Muscle of leg (tissue), 11 donors: ENCODE measurements around the gene ARMC9. TPM values are rescaled to one million over a fixed set of nuclear protein-coding genes. Genes with fewer than 3 reads are reported as not detected.
"Not testable (repeated sequence)": the region's sequence is repeated elsewhere in the genome, so short reads cannot be mapped to it uniquely, and the experiment has no call there.

Experiments used
- DNase-seq: peaks from one replicate; pipeline ENCODE4 v3.0.0; 2013
- H3K27ac ChIP-seq: one replicate; pipeline ENCODE4 v1.5.1; 2013; ENCODE audit warnings: mild to moderate bottlenecking, low read length, control low read depth
- H3K27me3 ChIP-seq: one replicate; pipeline ENCODE4 v1.6.1; 2013; ENCODE audit warnings: low read length; ENCODE audit not compliant: control insufficient read depth, insufficient read depth
- H3K36me3 ChIP-seq: one replicate; pipeline ENCODE4 v1.6.1; 2013; ENCODE audit warnings: low read length; ENCODE audit not compliant: control insufficient read depth, insufficient read depth
- H3K4me1 ChIP-seq: one replicate; pipeline ENCODE4 v1.6.1; 2013; ENCODE audit warnings: low read length; ENCODE audit not compliant: control insufficient read depth, insufficient read depth
- H3K4me3 ChIP-seq: one replicate; pipeline ENCODE4 v1.5.1; 2013; ENCODE audit warnings: low read length, control low read depth
- H3K9me3 ChIP-seq: replicated peaks from 2 replicates; pipeline ENCODE4 v1.6.1; 2013; ENCODE audit warnings: low read depth, low read length; ENCODE audit not compliant: control insufficient read depth
- WGBS: methylation state at CpG from one replicate; pipeline ENCODE4 v1.1.5; 2013; ENCODE audit warnings: missing lambda C conversion rate; ENCODE audit not compliant: insufficient coverage; 5-methylcytosine and 5-hydroxymethylcytosine counted together
- polyA plus RNA-seq, 8 donors: library from polyadenylated mRNA; unstranded; fragments of 120-200 nt; gene quantifications; one replicate each; pipeline versions ENCODE4 v1.2.1 to v1.2.3, GENCODE V29; 2013; ENCODE audit warnings: inconsistent platforms in 1 of 8, low replicate concordance in 1 of 8; ENCODE audit not compliant: insufficient read length in 8 of 8, insufficient read depth in 1 of 8
- total RNA-seq: library from RNA; stranded (reverse); fragments of 120-200 nt; gene quantifications from one replicate; pipeline ENCODE4 v1.2.4, GENCODE V29; 2013

Gene ARMC9
- total and polyA plus RNA-seq, 9 donors: 3.6 to 9.4 (median 5.3) TPM

GRCh38 chr2:231395188-231396057 lies 197.0 kb downstream of the ARMC9 start, which contains the start of gene B3GNT7:
TSS of gene B3GNT7 (plus strand) at chr2:231395710. CDS start at chr2:231395804, 94 bp downstream.
- Histone ChIP-seq H3K9me3 (no peaks in the 10 kb centered on the region), H3K27ac (no peak within 1 kb of the TSS), H3K4me1 (peaks cover 22% of the 10 kb centered on the region), H3K36me3 (no peaks in the 10 kb centered on the region), H3K4me3 (peak within 1 kb of the TSS; percentile 13), H3K27me3 (peaks cover 41% of the 10 kb centered on the region)
- WGBS: 2% methylated on average over 93 of the region's 95 CpGs
- no peak for DNase-seq

GRCh38 chr2:231396058-231396821 lies 197.8 kb downstream of the ARMC9 start:
- no peak for DNase-seq
- Histone ChIP-seq H3K9me3 (no peaks in the 10 kb centered on the region), H3K36me3 (no peaks in the 10 kb centered on the region), H3K27ac (no peak overlapping the region), H3K4me1 (peaks cover 22% of the 10 kb centered on the region), H3K27me3 (peaks cover 43% of the 10 kb centered on the region), H3K4me3 (peak overlapping the region; percentile 8)
- 5% methylated on average over 39 of the region's 41 CpGs for WGBS

DNA sequence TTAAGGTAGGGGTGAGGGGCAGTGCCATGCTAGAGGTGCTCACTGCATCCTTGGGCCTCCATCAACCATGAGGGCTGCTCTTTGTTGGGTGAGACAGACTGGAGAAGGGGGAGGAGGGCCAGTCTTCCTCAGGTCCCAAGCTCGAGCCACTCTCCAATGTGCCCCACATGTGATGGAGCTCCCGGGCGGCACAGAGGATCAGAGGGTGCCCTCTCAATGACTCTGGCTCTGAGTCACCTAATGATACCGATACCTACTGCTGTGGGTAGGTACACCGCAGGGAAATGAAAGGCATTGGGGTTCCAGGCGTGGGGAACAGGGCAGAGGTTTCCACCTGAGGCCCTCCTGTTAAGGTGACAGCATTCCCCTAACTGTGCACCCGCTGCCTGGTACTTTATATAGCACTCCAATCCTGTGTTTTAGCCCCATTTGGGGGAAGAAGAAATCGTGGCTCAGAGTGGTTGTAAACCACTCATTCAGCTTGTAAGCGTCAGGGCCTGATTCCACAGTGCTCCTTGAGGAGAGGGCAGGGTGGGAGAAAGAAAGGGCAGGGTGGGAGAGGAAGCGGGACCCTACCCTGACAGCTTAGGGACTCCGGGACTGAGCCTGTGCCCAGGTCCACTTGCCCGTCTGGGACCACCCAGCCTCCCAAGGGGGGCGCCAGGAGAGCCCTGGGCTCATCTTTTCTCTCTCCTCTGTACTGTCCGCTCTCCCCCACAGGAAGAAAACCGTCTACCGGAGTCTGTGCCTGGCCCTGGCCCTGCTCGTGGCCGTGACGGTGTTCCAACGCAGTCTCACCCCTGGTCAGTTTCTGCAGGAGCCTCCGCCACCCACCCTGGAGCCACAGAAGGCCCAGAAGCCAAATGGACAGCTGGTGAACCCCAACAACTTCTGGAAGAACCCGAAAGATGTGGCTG lies 198.8 kb downstream of the ARMC9 start:
- no peak overlapping the region for H3K27ac ChIP-seq
- no peak for DNase-seq
- peaks cover 44% of the 10 kb centered on the region for H3K27me3 ChIP-seq
- no peak overlapping the region for H3K4me3 ChIP-seq
- no peaks in the 10 kb centered on the region for H3K9me3 ChIP-seq
- 93% methylated on average over 17 of the region's 22 CpGs for WGBS
- no peaks in the 10 kb centered on the region for H3K36me3 ChIP-seq
- peaks cover 22% of the 10 kb centered on the region for H3K4me1 ChIP-seq

DNA sequence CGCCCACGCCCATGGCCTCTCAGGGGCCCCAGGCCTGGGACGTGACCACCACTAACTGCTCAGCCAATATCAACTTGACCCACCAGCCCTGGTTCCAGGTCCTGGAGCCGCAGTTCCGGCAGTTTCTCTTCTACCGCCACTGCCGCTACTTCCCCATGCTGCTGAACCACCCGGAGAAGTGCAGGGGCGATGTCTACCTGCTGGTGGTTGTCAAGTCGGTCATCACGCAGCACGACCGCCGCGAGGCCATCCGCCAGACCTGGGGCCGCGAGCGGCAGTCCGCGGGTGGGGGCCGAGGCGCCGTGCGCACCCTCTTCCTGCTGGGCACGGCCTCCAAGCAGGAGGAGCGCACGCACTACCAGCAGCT lies 199.5 kb downstream of the ARMC9 start:
- DNase-seq: no peak
- 95% methylated on average over 28 of the region's 28 CpGs for WGBS

GRCh38 chr2:231398585-231398984 lies 200.2 kb downstream of the ARMC9 start:
- WGBS: 94% methylated on average over 27 of the region's 27 CpGs

More for the DNA sequence above, 199.5 kb downstream of the ARMC9 start:
- H3K27me3 ChIP-seq: peaks cover 44% of the 10 kb centered on the region
- peaks cover 22% of the 10 kb centered on the region for H3K4me1 ChIP-seq
- no peak overlapping the region for H3K27ac ChIP-seq
- H3K4me3 ChIP-seq: no peak overlapping the region
- H3K36me3 ChIP-seq: no peaks in the 10 kb centered on the region
- no peaks in the 10 kb centered on the region for H3K9me3 ChIP-seq

GRCh38 chr2:231399046-231399852 lies 200.8 kb downstream of the ARMC9 start:
- Histone ChIP-seq H3K4me3 (no peak overlapping the region), H3K4me1 (peaks cover 22% of the 10 kb centered on the region), H3K36me3 (no peaks in the 10 kb centered on the region), H3K27me3 (peaks cover 35% of the 10 kb centered on the region), H3K9me3 (no peaks in the 10 kb centered on the region), H3K27ac (no peak overlapping the region)
- WGBS: 64% methylated on average over 13 of the region's 23 CpGs
- no peak for DNase-seq

More at GRCh38 chr2:231398585-231398984, 200.2 kb downstream of the ARMC9 start:
- Histone ChIP-seq H3K27me3 (peaks cover 42% of the 10 kb centered on the region), H3K27ac (no peak overlapping the region), H3K4me1 (peaks cover 22% of the 10 kb centered on the region), H3K36me3 (no peaks in the 10 kb centered on the region), H3K9me3 (no peaks in the 10 kb centered on the region), H3K4me3 (no peak overlapping the region)
- no peak for DNase-seq

GRCh38 chr2:231399853-231400680 lies 201.6 kb downstream of the ARMC9 start:
- H3K27ac ChIP-seq: no peak overlapping the region
- peak; percentile 71 for DNase-seq
- H3K9me3 ChIP-seq: no peaks in the 10 kb centered on the region
- no peak overlapping the region for H3K4me3 ChIP-seq
- H3K36me3 ChIP-seq: no peaks in the 10 kb centered on the region
- H3K4me1 ChIP-seq: peaks cover 19% of the 10 kb centered on the region
- H3K27me3 ChIP-seq: peaks cover 27% of the 10 kb centered on the region
- WGBS: 38% methylated on average over 8 of the region's 12 CpGs

DNA sequence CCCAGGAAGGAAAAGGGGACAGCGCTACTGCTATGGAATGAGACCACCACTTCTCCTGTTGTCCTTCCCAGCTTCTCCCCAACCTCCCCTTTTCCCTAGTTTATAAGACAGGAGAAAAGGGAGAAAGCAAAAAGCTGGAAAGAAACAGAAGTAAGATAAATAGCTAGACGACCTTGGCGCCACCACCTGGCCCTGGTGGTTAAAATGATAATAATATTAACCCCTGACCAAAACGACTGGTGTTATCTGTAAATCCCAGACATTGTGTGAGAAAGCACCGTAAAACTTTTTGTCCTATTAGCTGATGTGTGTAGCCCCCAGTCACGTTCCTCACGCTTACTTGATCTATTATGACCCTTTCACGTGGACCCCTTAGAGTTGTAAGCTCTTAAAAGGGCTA lies 202.2 kb downstream of the ARMC9 start:
- H3K36me3 ChIP-seq, H3K9me3 ChIP-seq, DNase-seq, H3K4me3 ChIP-seq, H3K27ac ChIP-seq: not testable (repeated sequence)
- H3K27me3 ChIP-seq: peaks cover 23% of the 10 kb centered on the region
- H3K4me1 ChIP-seq: peaks cover 16% of the 10 kb centered on the region
- no CpG with 5 or more reads among the region's 8 CpGs for WGBS
